KMS-11 (cell line): ENCODE data around the gene PARD6G.

Source experiments
- H2AFZ ChIP-seq: fragments of 200-600 bp; sonication (generic); 2 replicates; pipeline ENCODE4 v1.6.1; 2016; ENCODE audit warnings: antibody characterized with exemption, mixed run types, low read depth
- H3K27ac ChIP-seq: fragments of 200-600 bp; sonication (generic); 2 replicates; pipeline ENCODE4 v1.6.1; 2016; ENCODE audit warnings: mild to moderate bottlenecking, mixed run types
- H3K27me3 ChIP-seq: fragments of 200-600 bp; sonication (generic); 2 replicates; pipeline ENCODE4 v1.6.1; 2017; ENCODE audit warnings: mild to moderate bottlenecking, low read depth, mixed run types, moderate library complexity; ENCODE audit not compliant: insufficient read depth
- H3K36me3 ChIP-seq: fragments of 200-600 bp; sonication (generic); 2 replicates; pipeline ENCODE4 v1.6.1; 2017; ENCODE audit warnings: mild to moderate bottlenecking, mixed run types; ENCODE audit not compliant: insufficient read depth
- H3K4me1 ChIP-seq: fragments of 200-600 bp; sonication (generic); 2 replicates; pipeline ENCODE4 v1.6.1; 2016; ENCODE audit warnings: mild to moderate bottlenecking, low read depth, mixed run types; ENCODE audit not compliant: poor library complexity, severe bottlenecking
- H3K4me2 ChIP-seq: fragments of 200-600 bp; sonication (generic); 2 replicates; pipeline ENCODE4 v1.7.0; 2016; ENCODE audit warnings: mild to moderate bottlenecking, mixed run types
- H3K4me3 ChIP-seq: fragments of 200-600 bp; sonication (generic); IDR thresholded peaks from 2 replicates; pipeline ENCODE4 v1.6.1; 2017; ENCODE audit warnings: low read depth, low read length, mixed read lengths; ENCODE audit not compliant: insufficient read depth
- H3K79me2 ChIP-seq: fragments of 200-600 bp; sonication (generic); 2 replicates; pipeline ENCODE4 v1.6.1; 2016; ENCODE audit warnings: low read depth, mixed run types; ENCODE audit not compliant: insufficient read depth
- H3K9ac ChIP-seq: fragments of 200-600 bp; sonication (generic); 2 replicates; pipeline ENCODE4 v1.6.1; 2016; ENCODE audit warnings: mild to moderate bottlenecking, mixed run types
- H4K20me1 ChIP-seq: fragments of 200-600 bp; sonication (generic); 2 replicates; pipeline ENCODE4 v1.6.1; 2016; ENCODE audit warnings: mild to moderate bottlenecking, mixed run types; ENCODE audit not compliant: insufficient read depth
- TF ChIP-seq, protein P1 (sequence below): fragments of 200-600 bp; sonication (generic); conservative IDR thresholded peaks from 2 replicates; pipeline ENCODE4 v1.6.1; 2017; ENCODE audit warnings: low read depth, mild to moderate bottlenecking, antibody characterized with exemption, low read length, moderate library complexity, mixed read lengths

Gene PARD6G

DNA sequence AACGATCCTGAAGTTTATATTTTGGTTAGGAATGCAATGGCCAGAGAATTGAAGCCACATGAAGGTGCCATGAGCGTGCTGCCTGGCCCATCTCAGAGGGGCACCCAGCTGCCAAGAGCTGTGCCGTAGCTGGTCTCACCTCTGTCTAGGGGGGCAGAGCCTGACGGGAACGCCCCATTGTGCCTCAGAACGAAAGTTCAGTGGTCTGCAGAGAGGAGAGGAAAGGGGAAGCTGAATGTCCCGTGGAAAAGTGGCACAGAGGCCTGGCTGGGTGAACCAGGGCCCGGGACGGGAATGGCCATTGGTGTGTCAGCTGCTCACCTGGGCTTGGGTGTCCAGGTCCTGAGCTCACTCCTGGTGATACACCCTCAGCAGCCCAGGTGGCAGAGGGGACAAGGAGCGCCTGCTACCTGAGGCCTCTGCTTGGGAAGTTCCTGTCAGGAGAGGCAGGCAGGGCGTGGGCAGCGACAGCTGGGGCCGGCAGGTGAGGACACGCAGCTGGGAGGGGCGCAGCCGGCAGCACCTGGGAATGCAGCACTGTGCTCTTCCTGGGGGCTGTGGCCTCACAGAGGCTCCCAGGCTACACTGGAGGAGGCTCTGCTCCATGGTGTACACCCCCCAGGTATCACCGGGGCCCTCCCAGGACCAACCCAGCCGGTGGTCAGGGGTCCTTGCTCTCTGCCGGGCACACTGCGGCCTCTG lies 67.3 kb downstream of the PARD6G start:
- Histone ChIP-seq H3K4me1 (no peaks in the 10 kb centered on the region), H3K36me3 (no peaks in the 10 kb centered on the region), H2AFZ (no peak overlapping the region), H3K27ac (no peak overlapping the region), H3K4me2 (no peak overlapping the region), H4K20me1 (no peaks in the 10 kb centered on the region), H3K9ac (no peak overlapping the region), H3K27me3 (no peaks in the 10 kb centered on the region), H3K79me2 (no peaks in the 10 kb centered on the region), H3K4me3 (no peak overlapping the region)
- TF ChIP-seq, protein P1, sequence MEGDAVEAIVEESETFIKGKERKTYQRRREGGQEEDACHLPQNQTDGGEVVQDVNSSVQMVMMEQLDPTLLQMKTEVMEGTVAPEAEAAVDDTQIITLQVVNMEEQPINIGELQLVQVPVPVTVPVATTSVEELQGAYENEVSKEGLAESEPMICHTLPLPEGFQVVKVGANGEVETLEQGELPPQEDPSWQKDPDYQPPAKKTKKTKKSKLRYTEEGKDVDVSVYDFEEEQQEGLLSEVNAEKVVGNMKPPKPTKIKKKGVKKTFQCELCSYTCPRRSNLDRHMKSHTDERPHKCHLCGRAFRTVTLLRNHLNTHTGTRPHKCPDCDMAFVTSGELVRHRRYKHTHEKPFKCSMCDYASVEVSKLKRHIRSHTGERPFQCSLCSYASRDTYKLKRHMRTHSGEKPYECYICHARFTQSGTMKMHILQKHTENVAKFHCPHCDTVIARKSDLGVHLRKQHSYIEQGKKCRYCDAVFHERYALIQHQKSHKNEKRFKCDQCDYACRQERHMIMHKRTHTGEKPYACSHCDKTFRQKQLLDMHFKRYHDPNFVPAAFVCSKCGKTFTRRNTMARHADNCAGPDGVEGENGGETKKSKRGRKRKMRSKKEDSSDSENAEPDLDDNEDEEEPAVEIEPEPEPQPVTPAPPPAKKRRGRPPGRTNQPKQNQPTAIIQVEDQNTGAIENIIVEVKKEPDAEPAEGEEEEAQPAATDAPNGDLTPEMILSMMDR = no peak

DNA sequence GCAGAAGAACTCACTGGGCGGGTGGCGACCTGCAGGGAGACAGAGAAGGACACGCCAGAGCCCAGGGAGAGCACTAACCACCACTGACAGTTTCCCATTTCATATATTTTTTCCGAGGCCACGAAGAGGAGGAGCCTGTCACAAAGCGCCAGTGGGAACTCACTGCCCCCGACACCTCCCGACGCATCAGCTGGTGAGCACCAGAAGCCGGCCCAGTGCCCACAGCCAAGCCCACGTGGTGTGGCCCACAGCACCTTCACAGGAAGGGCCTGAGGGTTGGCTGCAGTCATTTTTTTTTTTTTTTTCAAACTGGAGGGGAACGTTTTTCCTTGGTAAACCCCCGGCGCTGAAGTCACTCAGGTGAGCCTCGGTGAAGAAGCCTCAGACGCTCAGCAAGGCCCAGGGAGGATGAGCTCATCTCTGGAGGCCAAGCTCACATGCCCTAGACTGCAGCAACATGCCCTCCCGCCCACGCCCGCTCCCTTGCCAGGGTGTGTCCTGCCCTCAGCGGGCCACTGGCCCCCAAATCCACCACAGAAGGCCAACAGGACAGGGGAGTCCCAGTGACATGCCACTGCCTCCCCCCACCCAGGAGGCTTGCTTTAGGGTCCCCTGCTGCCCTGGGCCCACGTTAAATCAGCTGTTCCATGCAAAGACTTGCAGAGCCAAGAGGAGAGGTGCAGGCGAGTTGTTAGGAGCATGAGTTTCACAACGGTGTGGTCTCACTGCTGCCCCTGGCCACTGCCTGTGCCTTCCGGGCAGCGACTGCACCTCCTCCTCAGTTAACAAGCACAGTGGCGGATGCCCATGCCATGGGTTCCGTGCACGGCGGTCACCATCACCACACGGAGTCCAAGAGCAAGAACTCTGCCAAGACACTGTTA lies 68.1 kb downstream of the PARD6G start:
- H3K4me3 ChIP-seq = no peak overlapping the region
- H3K9ac ChIP-seq = no peak overlapping the region
- no peaks in the 10 kb centered on the region for H3K4me1 ChIP-seq
- H4K20me1 ChIP-seq = no peaks in the 10 kb centered on the region
- H3K36me3 ChIP-seq = no peaks in the 10 kb centered on the region
- no peak overlapping the region for H2AFZ ChIP-seq
- no peaks in the 10 kb centered on the region for H3K27me3 ChIP-seq
- no peak overlapping the region for H3K4me2 ChIP-seq
- TF ChIP-seq, protein P1 = no peak
- H3K79me2 ChIP-seq = no peaks in the 10 kb centered on the region
- H3K27ac ChIP-seq = no peak overlapping the region

DNA sequence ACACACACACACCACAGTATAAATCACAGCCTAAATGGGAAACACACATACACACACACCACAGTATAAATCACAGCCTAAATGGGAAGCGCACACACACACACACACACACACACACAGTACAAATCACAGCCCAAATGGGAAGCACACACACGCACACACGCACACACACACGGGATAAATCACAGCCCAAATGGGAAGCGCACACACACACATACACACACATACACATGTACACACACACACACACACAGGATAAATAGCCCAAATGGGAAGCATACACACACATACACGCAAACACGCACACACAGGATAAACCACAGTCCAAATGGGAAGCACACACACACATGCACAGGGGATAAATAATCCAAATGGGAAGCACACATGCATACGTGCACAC lies 70.2 kb downstream of the PARD6G start:
- Histone ChIP-seq H2AFZ (no peak overlapping the region), H3K27ac (no peak overlapping the region), H3K4me3 (no peak overlapping the region), H4K20me1 (no peaks in the 10 kb centered on the region), H3K79me2 (no peaks in the 10 kb centered on the region), H3K27me3 (no peaks in the 10 kb centered on the region), H3K4me2 (no peak overlapping the region), H3K4me1 (no peaks in the 10 kb centered on the region), H3K9ac (no peak overlapping the region), H3K36me3 (no peaks in the 10 kb centered on the region)
- TF ChIP-seq, protein P1 = no peak

DNA sequence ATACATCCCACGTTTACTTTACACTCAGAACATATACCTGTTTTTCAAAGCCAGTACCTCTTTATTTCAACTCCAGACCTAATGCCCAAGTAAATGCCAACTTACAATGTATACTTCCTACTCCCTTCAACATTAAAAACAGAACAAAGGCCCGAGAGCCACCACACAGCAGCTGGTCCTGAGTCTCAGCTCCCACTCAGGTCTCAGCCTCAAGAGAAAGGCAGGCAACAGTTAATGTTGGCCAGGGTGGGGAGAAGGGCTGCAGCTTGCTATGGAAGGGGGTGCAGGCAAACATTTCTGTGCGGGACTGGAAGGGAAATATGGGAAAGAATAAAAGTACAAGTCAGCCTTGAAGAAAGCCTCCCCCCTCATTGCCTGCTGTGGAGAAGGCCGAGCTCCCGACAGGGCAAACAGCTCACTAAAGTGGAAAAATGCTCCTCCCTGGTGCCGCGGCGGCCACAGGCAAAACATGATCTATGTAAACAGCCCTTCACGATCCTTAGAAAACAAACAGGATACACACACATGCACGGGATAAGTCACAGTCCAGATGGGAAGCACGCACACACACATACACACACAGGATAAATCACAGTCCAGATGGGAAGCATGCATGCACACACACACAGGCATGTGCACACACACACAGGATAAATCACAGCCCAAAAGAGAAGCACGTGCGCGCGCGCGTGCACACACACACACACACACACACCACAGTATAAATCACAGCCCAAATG lies 70.8 kb downstream of the PARD6G start:
- Histone ChIP-seq H3K36me3 (no peaks in the 10 kb centered on the region), H3K27ac (no peak overlapping the region), H3K27me3 (no peaks in the 10 kb centered on the region), H3K9ac (no peak overlapping the region), H3K4me1 (no peaks in the 10 kb centered on the region), H2AFZ (no peak overlapping the region), H3K4me3 (no peak overlapping the region), H3K79me2 (no peaks in the 10 kb centered on the region), H4K20me1 (no peaks in the 10 kb centered on the region), H3K4me2 (no peak overlapping the region)
- TF ChIP-seq, protein P1 = no peak
